IMR-90 (cell line): ENCODE data around the gene POR. TPM values are rescaled to one million over a fixed set of nuclear protein-coding genes. Genes with fewer than 3 reads are reported as not detected.

Experiments
- ATAC-seq: fragments of 200-7000 bp; cut with Tn5 transposase; 2 replicates; pipeline ENCODE4 v1.9.1; 2020; ENCODE audit warnings: low read depth, mild to moderate bottlenecking, moderate library complexity
- BruUV-seq: library from RNA; stranded (reverse); fragments of 400-500 nt; replicated peaks from 2 replicates; lab custom pipeline; 2021; lab: Mats Ljungman, UMichigan
- CTCF ChIA-PET: fragments of 300-600 bp; formaldehyde crosslinking; extraction: SDS; loops from one replicate; lab custom pipeline; 2021; ENCODE audit warnings: antibody characterized with exemption; lab: Yijun Ruan, JAX
- POLR2A ChIA-PET: fragments of 300-600 bp; sonication (Branson Sonifier 250); formaldehyde crosslinking; loops from one replicate; lab custom pipeline; 2022; ENCODE audit warnings: antibody characterized with exemption; ENCODE audit not compliant: unreplicated experiment; lab: Charles Lee
- DNase-seq: peaks from one replicate; pipeline ENCODE4 v3.0.0; 2013
- H2AFZ ChIP-seq: replicated peaks from 2 replicates; pipeline ENCODE3; 2013; ENCODE audit warnings: low read length, mild to moderate bottlenecking; ENCODE audit not compliant: poor library complexity
- H2AK5ac ChIP-seq: 2 replicates; pipeline ENCODE4 v1.6.1; 2013; ENCODE audit warnings: low read depth, low read length, inconsistent platforms
- H2AK9ac ChIP-seq: replicated peaks from 2 replicates; pipeline ENCODE3; 2013; ENCODE audit warnings: mild to moderate bottlenecking, low read depth, low read length, moderate library complexity; ENCODE audit not compliant: poor library complexity
- H2BK120ac ChIP-seq: 2 replicates; pipeline ENCODE4 v1.6.1; 2013; ENCODE audit warnings: low read depth, low read length, inconsistent platforms
- H2BK15ac ChIP-seq: 3 replicates; pipeline ENCODE4 v1.6.1; 2013; ENCODE audit warnings: low read depth, low read length, inconsistent platforms
- H2BK20ac ChIP-seq: 2 replicates; pipeline ENCODE4 v1.6.1; 2013; ENCODE audit warnings: low read depth, mild to moderate bottlenecking, inconsistent platforms, low read length, moderate library complexity
- H2BK5ac ChIP-seq: 2 replicates; pipeline ENCODE4 v1.6.1; 2013; ENCODE audit warnings: mild to moderate bottlenecking, low read depth, low read length, inconsistent platforms; ENCODE audit not compliant: poor library complexity, severe bottlenecking
- H3K14ac ChIP-seq: replicated peaks from 2 replicates; pipeline ENCODE4 v1.6.1; 2013; ENCODE audit warnings: low read depth, low read length, inconsistent platforms
- H3K18ac ChIP-seq: 2 replicates; pipeline ENCODE4 v1.6.1; 2013; ENCODE audit warnings: low read depth, low read length, control low read depth
- H3K23ac ChIP-seq: 2 replicates; pipeline ENCODE4 v1.6.1; 2013; ENCODE audit warnings: low read depth, low read length, inconsistent platforms
- H3K27ac ChIP-seq: 2 replicates; pipeline ENCODE4 v1.5.1; 2013; ENCODE audit warnings: mild to moderate bottlenecking, control low read depth, low read length; ENCODE audit not compliant: insufficient read depth
- H3K27me3 ChIP-seq: 2 replicates; pipeline ENCODE4 v1.6.1; 2013; ENCODE audit warnings: low read length; ENCODE audit not compliant: control insufficient read depth, insufficient read depth
- H3K36me3 ChIP-seq: 2 replicates; pipeline ENCODE4 v1.6.1; 2013; ENCODE audit warnings: low read length, mixed read lengths; ENCODE audit not compliant: control insufficient read depth, insufficient read depth
- H3K4ac ChIP-seq: 2 replicates; pipeline ENCODE4 v1.6.1; 2013; ENCODE audit warnings: low read depth, low read length, inconsistent platforms
- H3K4me1 ChIP-seq: 2 replicates; pipeline ENCODE4 v1.6.1; 2013; ENCODE audit warnings: low read length, mixed read lengths; ENCODE audit not compliant: control insufficient read depth, insufficient read depth
- H3K4me2 ChIP-seq: 2 replicates; pipeline ENCODE4 v1.6.1; 2013; ENCODE audit warnings: low read depth, mild to moderate bottlenecking, control low read depth, low read length, moderate library complexity
- H3K4me3 ChIP-seq: 2 replicates; pipeline ENCODE4 v1.5.1; 2013; ENCODE audit warnings: low read depth, mild to moderate bottlenecking, control low read depth, low read length, moderate library complexity; ENCODE audit not compliant: insufficient read depth
- H3K56ac ChIP-seq: 2 replicates; pipeline ENCODE4 v1.6.1; 2013; ENCODE audit warnings: low read length, inconsistent platforms; ENCODE audit not compliant: insufficient read depth; ENCODE audit errors: extremely low read depth
- H3K79me1 ChIP-seq, 2 experiments: 2 replicates each; pipeline ENCODE4 v1.6.1; 2013; ENCODE audit warnings: low read length in 2 of 2, inconsistent platforms in 1 of 2, low read depth in 1 of 2
- H3K9ac ChIP-seq: 2 replicates; pipeline ENCODE4 v1.6.1; 2013; ENCODE audit warnings: low read depth, low read length, control low read depth
- H3K9me1 ChIP-seq: 2 replicates; pipeline ENCODE4 v1.6.1; 2013; ENCODE audit warnings: low read length, inconsistent platforms; ENCODE audit not compliant: insufficient read depth
- H3K9me3 ChIP-seq: 2 replicates; pipeline ENCODE4 v1.6.1; 2013; ENCODE audit warnings: low read length; ENCODE audit not compliant: control insufficient read depth, insufficient read depth
- H4K20me1 ChIP-seq: 2 replicates; pipeline ENCODE4 v1.6.1; 2013; ENCODE audit warnings: low read length, inconsistent platforms; ENCODE audit not compliant: insufficient read depth
- H4K5ac ChIP-seq: 2 replicates; pipeline ENCODE4 v1.6.1; 2013; ENCODE audit warnings: mild to moderate bottlenecking, low read depth, low read length, control low read depth
- H4K8ac ChIP-seq, 2 experiments: 2 replicates each; pipeline ENCODE4 v1.6.1; 2013; ENCODE audit warnings: low read depth in 2 of 2, low read length in 2 of 2, control low read depth in 1 of 2, inconsistent platforms in 1 of 2
- H4K91ac ChIP-seq: 2 replicates; pipeline ENCODE4 v1.6.1; 2013; ENCODE audit warnings: low read depth, low read length, inconsistent platforms; ENCODE audit not compliant: insufficient read depth
- BHLHE40 ChIP-seq: fragments of 150-350 bp; IDR thresholded peaks from 2 replicates; pipeline ENCODE4 v1.6.1; 2016; ENCODE audit warnings: mild to moderate bottlenecking, low read depth, low read length
- CEBPB ChIP-seq: IDR thresholded peaks from 2 replicates; pipeline ENCODE4 v1.6.1; 2012; ENCODE audit warnings: low read depth, low read length, improper control_type of control experiment
- CHD1 ChIP-seq: IDR thresholded peaks from 2 replicates; pipeline ENCODE4 v1.6.1; 2012; ENCODE audit warnings: low read depth, low read length, improper control_type of control experiment
- ELK1 ChIP-seq: fragments of 150-350 bp; IDR thresholded peaks from 2 replicates; pipeline ENCODE4 v1.6.1; 2016; ENCODE audit warnings: low read depth, mild to moderate bottlenecking, low read length, moderate library complexity, borderline replicate concordance
- FOS ChIP-seq: fragments of 150-350 bp; IDR thresholded peaks from 2 replicates; pipeline ENCODE4 v1.6.1; 2016; ENCODE audit warnings: low read depth, low read length
- MAFK ChIP-seq: IDR thresholded peaks from 2 replicates; pipeline ENCODE4 v1.6.1; 2012; ENCODE audit warnings: low read depth, low read length, improper control_type of control experiment
- MAZ ChIP-seq: IDR thresholded peaks from 2 replicates; pipeline ENCODE4 v1.6.1; 2012; ENCODE audit warnings: low read depth, mild to moderate bottlenecking, low read length, improper control_type of control experiment, moderate library complexity, borderline replicate concordance
- MXI1 ChIP-seq: IDR thresholded peaks from 2 replicates; pipeline ENCODE4 v1.6.1; 2012; ENCODE audit warnings: low read depth, mild to moderate bottlenecking, low read length, moderate library complexity, borderline replicate concordance
- NFE2L2 ChIP-seq: fragments of 150-350 bp; IDR thresholded peaks from 2 replicates; pipeline ENCODE4 v1.6.1; 2016; ENCODE audit warnings: low read depth, mild to moderate bottlenecking, low read length
- POLR2A ChIP-seq: IDR thresholded peaks from 2 replicates; pipeline ENCODE4 v1.6.1; 2012; ENCODE audit warnings: mild to moderate bottlenecking, low read depth, low read length
- RAD21 ChIP-seq: IDR thresholded peaks from 2 replicates; pipeline ENCODE4 v1.6.1; 2012; ENCODE audit warnings: low read length, improper control_type of control experiment
- RCOR1 ChIP-seq: IDR thresholded peaks from 2 replicates; pipeline ENCODE4 v1.6.1; 2012; ENCODE audit warnings: mild to moderate bottlenecking, low read length, improper control_type of control experiment; ENCODE audit not compliant: insufficient replicate concordance
- RFX5 ChIP-seq: IDR thresholded peaks from 2 replicates; pipeline ENCODE4 v1.8.0; 2012; ENCODE audit warnings: low read depth, mild to moderate bottlenecking, low read length, moderate library complexity
- SMC3 ChIP-seq: fragments of 150-350 bp; IDR thresholded peaks from 2 replicates; pipeline ENCODE4 v1.6.1; 2016; ENCODE audit warnings: low read depth, mild to moderate bottlenecking, antibody characterized with exemption, low read length, moderate library complexity
- USF2 ChIP-seq: fragments of 150-350 bp; IDR thresholded peaks from 2 replicates; pipeline ENCODE4 v1.6.1; 2017; ENCODE audit warnings: mild to moderate bottlenecking, antibody characterized with exemption, low read length, low read depth
- WGBS, 2 experiments: methylation state at CpG; one replicate each; pipeline versions ENCODE4 v1.1.5 to v1.1.7; 2013; ENCODE audit warnings: missing lambda C conversion rate in 2 of 2; ENCODE audit not compliant: insufficient read length in 1 of 2; ENCODE audit errors: extremely low coverage in 2 of 2; 5-methylcytosine and 5-hydroxymethylcytosine counted together
- dilution Hi-C: fragments of 300-500 bp; cut with HindIII; formaldehyde crosslinking; loops from one replicate; pipeline ENCODE4 v1.14.3; 2018; ENCODE audit warnings: low sequenced_read_pairs; ENCODE audit not compliant: unreplicated experiment
- in situ Hi-C: fragments of 300-500 bp; cut with MboI; formaldehyde crosslinking; loops from 3 replicates; pipeline ENCODE4 v1.14.3; 2019; ENCODE audit warnings: low sequenced_read_pairs, inconsistent platforms, mixed read lengths
- intact Hi-C: fragments of 100-400 bp; cut with micrococcal nuclease; formaldehyde crosslinking; loops from 2 replicates; pipeline ENCODE4 v1.10.0; 2022
- polyA plus RNA-seq, 3 experiments: library from polyadenylated mRNA; depleted of rRNA; stranded (reverse); fragments of >200 nt; gene quantifications; 2 replicates each; pipeline ENCODE4 v1.2.3, GENCODE V29; 2012; ENCODE audit warnings: low replicate concordance in 1 of 3
- total RNA-seq: library from RNA; depleted of rRNA; stranded (reverse); fragments of >200 nt; gene quantifications from 2 replicates; pipeline ENCODE4 v1.2.3, GENCODE V29; 2012
- TF ChIP-seq, protein P1 (sequence below): conservative IDR thresholded peaks from 2 replicates; pipeline ENCODE4 v1.5.1; 2012; ENCODE audit warnings: mild to moderate bottlenecking, low read depth, low read length, improper control_type of control experiment

The POR gene
- total and polyA plus RNA-seq, 2 of the 4 experiments (the other 2 are of a cell fraction): 25.5 to 42.2 TPM

GRCh38 chr7:76002139-76002538 is 87.2 kb downstream of the POR start:
- H3K4ac ChIP-seq: no peak overlapping the region
- intact Hi-C loops (no loop called here), in situ Hi-C loops (no loop called here), dilution Hi-C loops (no loop called here)
- no peaks in the 10 kb centered on the region for H3K27me3 ChIP-seq
- no peak overlapping the region for H2BK120ac ChIP-seq
- no peak overlapping the region for H3K56ac ChIP-seq
- H4K8ac ChIP-seq: no peak overlapping the region
- ATAC-seq: no peak
- H2AK5ac ChIP-seq: no peak overlapping the region
- no peak overlapping the region for H3K14ac ChIP-seq
- no CpG with 5 or more reads among the region's 6 CpGs for WGBS, 2 experiments
- H2AFZ ChIP-seq: no peak overlapping the region
- H3K4me1 ChIP-seq: no peaks in the 10 kb centered on the region
- no peak overlapping the region for H3K4me3 ChIP-seq
- no peak for DNase-seq
- H4K20me1 ChIP-seq: 0 out of 2 replicates have a peak, but pooled peaks cover 3% of the 10 kb centered on the region
- H3K27ac ChIP-seq: no peak overlapping the region
- no peak overlapping the region for H2BK20ac ChIP-seq
- TF ChIP-seq FOS: no peak
- no peak for TF ChIP-seq CHD1
- TF ChIP-seq ELK1: no peak
- TF ChIP-seq POLR2A: no peak
- no peak for TF ChIP-seq RCOR1
- TF ChIP-seq USF2: no peak
- no peak for TF ChIP-seq NFE2L2
- no peak for TF ChIP-seq CEBPB
- TF ChIP-seq MAZ: no peak
- TF ChIP-seq RFX5: no peak
- no peak for TF ChIP-seq BHLHE40
- TF ChIP-seq SMC3: no peak
- TF ChIP-seq MAFK: no peak
- TF ChIP-seq MXI1: no peak
- TF ChIP-seq, protein P1, sequence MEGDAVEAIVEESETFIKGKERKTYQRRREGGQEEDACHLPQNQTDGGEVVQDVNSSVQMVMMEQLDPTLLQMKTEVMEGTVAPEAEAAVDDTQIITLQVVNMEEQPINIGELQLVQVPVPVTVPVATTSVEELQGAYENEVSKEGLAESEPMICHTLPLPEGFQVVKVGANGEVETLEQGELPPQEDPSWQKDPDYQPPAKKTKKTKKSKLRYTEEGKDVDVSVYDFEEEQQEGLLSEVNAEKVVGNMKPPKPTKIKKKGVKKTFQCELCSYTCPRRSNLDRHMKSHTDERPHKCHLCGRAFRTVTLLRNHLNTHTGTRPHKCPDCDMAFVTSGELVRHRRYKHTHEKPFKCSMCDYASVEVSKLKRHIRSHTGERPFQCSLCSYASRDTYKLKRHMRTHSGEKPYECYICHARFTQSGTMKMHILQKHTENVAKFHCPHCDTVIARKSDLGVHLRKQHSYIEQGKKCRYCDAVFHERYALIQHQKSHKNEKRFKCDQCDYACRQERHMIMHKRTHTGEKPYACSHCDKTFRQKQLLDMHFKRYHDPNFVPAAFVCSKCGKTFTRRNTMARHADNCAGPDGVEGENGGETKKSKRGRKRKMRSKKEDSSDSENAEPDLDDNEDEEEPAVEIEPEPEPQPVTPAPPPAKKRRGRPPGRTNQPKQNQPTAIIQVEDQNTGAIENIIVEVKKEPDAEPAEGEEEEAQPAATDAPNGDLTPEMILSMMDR: no peak
- no peak for TF ChIP-seq RAD21
- H3K79me1 ChIP-seq: no peaks in the 10 kb centered on the region; a peak in 1 of 4 replicates
- no peak overlapping the region for H3K9ac ChIP-seq
- H2BK15ac ChIP-seq: no peak overlapping the region
- no peak overlapping the region for H3K18ac ChIP-seq
- no peak overlapping the region for H3K4me2 ChIP-seq
- BruUV-seq: no TSS peak
- H2BK5ac ChIP-seq: no peak overlapping the region
- peaks cover 30% of the 10 kb centered on the region for H3K36me3 ChIP-seq
- ChIA-PET CTCF (no interaction called here), POLR2A (no interaction called here)
- no peaks in the 10 kb centered on the region for H3K9me3 ChIP-seq
- H3K9me1 ChIP-seq: peaks cover 4% of the 10 kb centered on the region; the same call in 1 of the 2 replicates
- no peak overlapping the region for H4K5ac ChIP-seq
- no peak overlapping the region for H4K91ac ChIP-seq
- H2AK9ac ChIP-seq: no peak overlapping the region
- no peak overlapping the region for H3K23ac ChIP-seq
